GM12878 (cell line): ENCODE measurements around the gene ATP2C1. TPM values are rescaled to one million over a fixed set of nuclear protein-coding genes. Genes with fewer than 3 reads are reported as not detected.

Experiments used
- ATAC-seq: fragments of 200-7000 bp; cut with Tn5 transposase; 3 replicates; pipeline ENCODE4 v1.9.1; 2020; ENCODE audit warnings: mild to moderate bottlenecking, moderate library complexity
- BruUV-seq: library from RNA; stranded (reverse); fragments of 400-500 nt; replicated peaks from 2 replicates; lab custom pipeline; 2021; lab: Mats Ljungman, UMichigan
- CTCF ChIA-PET: fragments of 300-600 bp; sonication (Branson Sonifier 250); formaldehyde crosslinking; extraction: SDS; loops from one replicate; lab custom pipeline; 2021; ENCODE audit warnings: inconsistent platforms; lab: Yijun Ruan, JAX
- POLR2A ChIA-PET: fragments of 350-600 bp; formaldehyde crosslinking; extraction: SDS; loops from one replicate; lab custom pipeline; 2021; ENCODE audit warnings: inconsistent platforms; lab: Charles Lee
- RAD21 ChIA-PET: fragments of 300-600 bp; sonication (Branson Sonifier 250); formaldehyde crosslinking; loops from one replicate; lab custom pipeline; 2023; ENCODE audit warnings: antibody characterized with exemption; ENCODE audit not compliant: unreplicated experiment; lab: Charles Lee
- SMC1A ChIA-PET: fragments of 300-600 bp; sonication (Branson Sonifier 250); formaldehyde crosslinking; loops from one replicate; lab custom pipeline; 2023; ENCODE audit not compliant: unreplicated experiment, uncharacterized antibody; lab: Charles Lee
- DNase-seq: peaks from one replicate; pipeline ENCODE4 v3.0.0-alpha.2; 2011; ENCODE audit warnings: low read depth, low spot score
- FAIRE-seq: peaks from 3 replicates; lab custom pipeline; 2011; peaks lifted over from hg19 to GRCh38; lab: Jason Lieb, UNC
- H2AFZ ChIP-seq: 2 replicates; pipeline ENCODE4 v1.6.0; 2011; ENCODE audit warnings: low read depth, low read length, control low read depth; ENCODE audit not compliant: control insufficient read depth
- H3K27ac ChIP-seq: 2 replicates; pipeline ENCODE4 v1.5.1; 2011; ENCODE audit warnings: control low read depth; ENCODE audit not compliant: control insufficient read depth, insufficient read depth
- H3K27me3 ChIP-seq, 2 experiments: replicated peaks in 1 of 2; 2 replicates each; pipeline versions ENCODE4 v1.6.0 to v1.6.1; 2011; ENCODE audit warnings: low read length in 1 of 2; ENCODE audit not compliant: control insufficient read depth in 2 of 2, insufficient read depth in 2 of 2
- H3K36me3 ChIP-seq, 2 experiments: 2 replicates each; pipeline ENCODE4 v1.5.1; 2011; ENCODE audit warnings: low read length in 1 of 2; ENCODE audit not compliant: control insufficient read depth in 2 of 2, insufficient read depth in 2 of 2
- H3K4me1 ChIP-seq: 2 replicates; pipeline ENCODE4 v1.6.1; 2011; ENCODE audit warnings: mild to moderate bottlenecking, low read length, moderate library complexity, mixed read lengths; ENCODE audit not compliant: control insufficient read depth, insufficient read depth
- H3K4me2 ChIP-seq: 2 replicates; pipeline ENCODE4 v1.6.0; 2011; ENCODE audit warnings: control low read depth; ENCODE audit not compliant: control insufficient read depth, insufficient read depth
- H3K4me3 ChIP-seq: fragments of 200-600 bp; sonication (generic); 2 replicates; pipeline ENCODE4 v1.5.1; 2016
- H3K79me2 ChIP-seq: 2 replicates; pipeline ENCODE4 v1.6.0; 2011; ENCODE audit warnings: low read length; ENCODE audit not compliant: control insufficient read depth, insufficient read depth
- H3K9ac ChIP-seq: 2 replicates; pipeline ENCODE4 v1.8.0; 2011; ENCODE audit warnings: low read length, control low read depth, mixed read lengths; ENCODE audit not compliant: control insufficient read depth, insufficient read depth
- H3K9me3 ChIP-seq: replicated peaks from 3 replicates; pipeline ENCODE4 v1.5.1; 2011; ENCODE audit warnings: mild to moderate bottlenecking, low read length; ENCODE audit not compliant: control insufficient read depth, insufficient read depth
- H4K20me1 ChIP-seq: 2 replicates; pipeline ENCODE4 v1.6.0; 2011; ENCODE audit not compliant: control insufficient read depth, insufficient read depth
- CHD4 ChIP-seq: fragments of 200-600 bp; sonication (generic); IDR thresholded peaks from 2 replicates; pipeline ENCODE4 v1.6.1; 2016; ENCODE audit warnings: mild to moderate bottlenecking
- HCFC1 ChIP-seq: fragments of 150-350 bp; IDR thresholded peaks from 2 replicates; pipeline ENCODE4 v1.6.1; 2014; ENCODE audit warnings: low read length
- MEF2A ChIP-seq: IDR thresholded peaks from 2 replicates; pipeline ENCODE4 v1.6.1; 2011; ENCODE audit warnings: low read depth, mild to moderate bottlenecking, low read length, moderate library complexity; ENCODE audit not compliant: insufficient read depth
- WGBS: methylation state at CpG from one replicate; pipeline ENCODE4 v1.1.6; 2016; ENCODE audit warnings: low lambda C conversion rate; ENCODE audit not compliant: insufficient replicate concordance, insufficient coverage; ENCODE audit errors: missing lambda C conversion rate; 5-methylcytosine and 5-hydroxymethylcytosine counted together
- in situ Hi-C: fragments of 300-500 bp; cut with MboI; formaldehyde crosslinking; loops from 9 replicates; pipeline ENCODE4 v1.14.3; 2018; ENCODE audit warnings: mixed read lengths
- intact Hi-C: fragments of 100-400 bp; cut with micrococcal nuclease; formaldehyde crosslinking; loops from one replicate; pipeline ENCODE4 v1.14.2; 2022; ENCODE audit not compliant: unreplicated experiment
- polyA plus RNA-seq, 11 experiments: library from polyadenylated mRNA; depleted of rRNA in 4 of 11; unstranded in 6 of 11; stranded (reverse) in 5 of 11; fragments of >200 nt; fragmentation: Nextera tagmentation in 4 of 11; fragmentation: Illumina TruSeq in 1 of 11; extraction: Ambion mirVana in 4 of 11; extraction: Trizol in 1 of 11; gene quantifications; 1 replicate in 1 of 11; 2 replicates in 10 of 11; pipeline versions ENCODE4 v1.2.1 to v1.2.3, GENCODE V29; 2011 to 2016; ENCODE audit warnings: inconsistent platforms in 2 of 11, missing spikeins in 2 of 11, low read depth in 1 of 11
- total RNA-seq, 4 experiments: library from RNA; depleted of rRNA in 3 of 4; stranded (reverse); fragments of >200 nt in 3 of 4; fragmentation: Illumina TruSeq in 1 of 4; extraction: Trizol in 1 of 4; gene quantifications; 2 replicates each; pipeline versions ENCODE4 v1.2.1 to v1.2.3, GENCODE V29; 2013 to 2021
- TF ChIP-seq, protein P1 (sequence below): fragments of 450-650 bp; IDR thresholded peaks from 2 replicates; pipeline ENCODE4 v1.6.1; 2017; ENCODE audit warnings: mild to moderate bottlenecking, moderate library complexity
- TF ChIP-seq, protein P2 (sequence below): IDR thresholded peaks from 2 replicates; pipeline ENCODE4 v1.6.1; 2012; ENCODE audit warnings: low read depth, low read length, improper control_type of control experiment
- TF ChIP-seq, protein P3 (sequence below): fragments of 450-650 bp; IDR thresholded peaks from 2 replicates; pipeline ENCODE4 v1.6.1; 2018; ENCODE audit warnings: mild to moderate bottlenecking, low read depth, moderate library complexity; ENCODE audit not compliant: partially characterized antibody

ATP2C1 gene
- total and polyA plus RNA-seq, 10 of the 15 experiments (the other 5 are each of a cell fraction or from before 2014, with no cell fraction given), result 20.6 to 116 (median 55.1) TPM

DNA sequence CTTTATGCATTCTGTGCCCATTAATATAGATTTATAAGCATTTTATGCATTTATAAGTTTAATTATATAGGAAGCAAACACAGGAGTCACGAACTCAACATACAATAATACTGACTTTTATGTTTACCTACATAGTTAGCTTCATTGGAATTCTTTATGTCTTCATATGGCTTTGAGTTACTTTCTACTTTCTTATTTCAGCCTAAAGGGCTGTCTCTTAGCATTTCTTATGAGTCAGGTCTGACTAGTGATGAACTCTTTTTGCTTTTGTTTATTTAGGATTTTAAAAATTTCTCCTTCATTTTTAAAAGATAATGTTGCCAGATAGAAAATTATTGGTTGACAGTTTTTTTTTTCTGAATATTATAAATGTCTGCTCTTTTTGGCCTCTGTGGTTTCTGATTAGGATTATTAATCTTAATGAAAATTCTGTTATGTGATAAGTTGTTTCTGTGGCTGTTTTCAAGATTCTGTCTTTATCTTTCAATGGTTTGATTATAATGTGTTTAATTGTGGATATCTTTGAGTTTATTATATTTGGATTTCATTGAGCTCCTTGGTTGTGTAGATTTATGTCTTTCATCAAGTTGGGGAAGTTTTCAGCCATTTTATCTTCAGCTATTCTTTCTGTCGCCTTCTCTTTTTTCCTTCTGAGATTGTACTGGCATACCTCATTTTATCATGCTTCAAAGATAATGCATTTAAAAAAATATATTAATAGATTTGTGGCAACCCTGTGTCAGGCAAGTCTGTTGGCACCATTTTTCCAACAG, 54.3 kb downstream of the ATP2C1 start:
- TF ChIP-seq, protein P1, sequence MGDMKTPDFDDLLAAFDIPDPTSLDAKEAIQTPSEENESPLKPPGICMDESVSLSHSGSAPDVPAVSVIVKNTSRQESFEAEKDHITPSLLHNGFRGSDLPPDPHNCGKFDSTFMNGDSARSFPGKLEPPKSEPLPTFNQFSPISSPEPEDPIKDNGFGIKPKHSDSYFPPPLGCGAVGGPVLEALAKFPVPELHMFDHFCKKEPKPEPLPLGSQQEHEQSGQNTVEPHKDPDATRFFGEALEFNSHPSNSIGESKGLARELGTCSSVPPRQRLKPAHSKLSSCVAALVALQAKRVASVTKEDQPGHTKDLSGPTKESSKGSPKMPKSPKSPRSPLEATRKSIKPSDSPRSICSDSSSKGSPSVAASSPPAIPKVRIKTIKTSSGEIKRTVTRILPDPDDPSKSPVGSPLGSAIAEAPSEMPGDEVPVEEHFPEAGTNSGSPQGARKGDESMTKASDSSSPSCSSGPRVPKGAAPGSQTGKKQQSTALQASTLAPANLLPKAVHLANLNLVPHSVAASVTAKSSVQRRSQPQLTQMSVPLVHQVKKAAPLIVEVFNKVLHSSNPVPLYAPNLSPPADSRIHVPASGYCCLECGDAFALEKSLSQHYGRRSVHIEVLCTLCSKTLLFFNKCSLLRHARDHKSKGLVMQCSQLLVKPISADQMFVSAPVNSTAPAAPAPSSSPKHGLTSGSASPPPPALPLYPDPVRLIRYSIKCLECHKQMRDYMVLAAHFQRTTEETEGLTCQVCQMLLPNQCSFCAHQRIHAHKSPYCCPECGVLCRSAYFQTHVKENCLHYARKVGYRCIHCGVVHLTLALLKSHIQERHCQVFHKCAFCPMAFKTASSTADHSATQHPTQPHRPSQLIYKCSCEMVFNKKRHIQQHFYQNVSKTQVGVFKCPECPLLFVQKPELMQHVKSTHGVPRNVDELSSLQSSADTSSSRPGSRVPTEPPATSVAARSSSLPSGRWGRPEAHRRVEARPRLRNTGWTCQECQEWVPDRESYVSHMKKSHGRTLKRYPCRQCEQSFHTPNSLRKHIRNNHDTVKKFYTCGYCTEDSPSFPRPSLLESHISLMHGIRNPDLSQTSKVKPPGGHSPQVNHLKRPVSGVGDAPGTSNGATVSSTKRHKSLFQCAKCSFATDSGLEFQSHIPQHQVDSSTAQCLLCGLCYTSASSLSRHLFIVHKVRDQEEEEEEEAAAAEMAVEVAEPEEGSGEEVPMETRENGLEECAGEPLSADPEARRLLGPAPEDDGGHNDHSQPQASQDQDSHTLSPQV, result no peak
- TF ChIP-seq MEF2A, result no peak
- TF ChIP-seq HCFC1, result no peak
- TF ChIP-seq, protein P2, sequence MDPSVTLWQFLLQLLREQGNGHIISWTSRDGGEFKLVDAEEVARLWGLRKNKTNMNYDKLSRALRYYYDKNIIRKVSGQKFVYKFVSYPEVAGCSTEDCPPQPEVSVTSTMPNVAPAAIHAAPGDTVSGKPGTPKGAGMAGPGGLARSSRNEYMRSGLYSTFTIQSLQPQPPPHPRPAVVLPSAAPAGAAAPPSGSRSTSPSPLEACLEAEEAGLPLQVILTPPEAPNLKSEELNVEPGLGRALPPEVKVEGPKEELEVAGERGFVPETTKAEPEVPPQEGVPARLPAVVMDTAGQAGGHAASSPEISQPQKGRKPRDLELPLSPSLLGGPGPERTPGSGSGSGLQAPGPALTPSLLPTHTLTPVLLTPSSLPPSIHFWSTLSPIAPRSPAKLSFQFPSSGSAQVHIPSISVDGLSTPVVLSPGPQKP, result no peak
- no peak for TF ChIP-seq CHD4
- TF ChIP-seq, protein P3, sequence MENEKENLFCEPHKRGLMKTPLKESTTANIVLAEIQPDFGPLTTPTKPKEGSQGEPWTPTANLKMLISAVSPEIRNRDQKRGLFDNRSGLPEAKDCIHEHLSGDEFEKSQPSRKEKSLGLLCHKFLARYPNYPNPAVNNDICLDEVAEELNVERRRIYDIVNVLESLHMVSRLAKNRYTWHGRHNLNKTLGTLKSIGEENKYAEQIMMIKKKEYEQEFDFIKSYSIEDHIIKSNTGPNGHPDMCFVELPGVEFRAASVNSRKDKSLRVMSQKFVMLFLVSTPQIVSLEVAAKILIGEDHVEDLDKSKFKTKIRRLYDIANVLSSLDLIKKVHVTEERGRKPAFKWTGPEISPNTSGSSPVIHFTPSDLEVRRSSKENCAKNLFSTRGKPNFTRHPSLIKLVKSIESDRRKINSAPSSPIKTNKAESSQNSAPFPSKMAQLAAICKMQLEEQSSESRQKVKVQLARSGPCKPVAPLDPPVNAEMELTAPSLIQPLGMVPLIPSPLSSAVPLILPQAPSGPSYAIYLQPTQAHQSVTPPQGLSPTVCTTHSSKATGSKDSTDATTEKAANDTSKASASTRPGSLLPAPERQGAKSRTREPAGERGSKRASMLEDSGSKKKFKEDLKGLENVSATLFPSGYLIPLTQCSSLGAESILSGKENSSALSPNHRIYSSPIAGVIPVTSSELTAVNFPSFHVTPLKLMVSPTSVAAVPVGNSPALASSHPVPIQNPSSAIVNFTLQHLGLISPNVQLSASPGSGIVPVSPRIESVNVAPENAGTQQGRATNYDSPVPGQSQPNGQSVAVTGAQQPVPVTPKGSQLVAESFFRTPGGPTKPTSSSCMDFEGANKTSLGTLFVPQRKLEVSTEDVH, result no peak
- Histone ChIP-seq H3K4me2 (no peak overlapping the region), H3K4me1 (no peaks in the 10 kb centered on the region), H3K36me3 (peaks cover 4 to 10% of the 10 kb centered on the region in 2 experiments), H3K27ac (no peak overlapping the region), H3K9me3 (no peaks in the 10 kb centered on the region), H3K9ac (no peak overlapping the region), H3K79me2 (no peaks in the 10 kb centered on the region), H4K20me1 (no peaks in the 10 kb centered on the region), H2AFZ (no peak overlapping the region), H3K27me3 (no peaks in the 10 kb centered on the region), H3K4me3 (no peak overlapping the region)
- no TSS peak for BruUV-seq
- no peak for DNase-seq
- in situ Hi-C loops, result no loop called here
- ChIA-PET SMC1A (interaction anchor here (0.6 to 3.7 kb wide), 7 partner anchors 11 to 189 kb away, joined by 3 to 16 read pairs (median 3); partner anchors contain the start of gene ATP2C1), CTCF (interaction anchor here (0.8 to 2.6 kb wide), 4 partner anchors 16 to 54 kb away, joined by 3 to 11 read pairs (median 4); partner anchors contain the start of gene ATP2C1), RAD21 (interaction anchor here (0.7 kb wide), 1 partner anchor 55 kb away, joined by 3 read pairs; no protein-coding TSS in a partner anchor), POLR2A (interaction anchor here (1.2 kb wide), 1 partner anchor 98 kb away, joined by 3 read pairs; no protein-coding TSS in a partner anchor)
- no peak for FAIRE-seq
- no peak for ATAC-seq
- intact Hi-C loops, result no loop called here
- WGBS, result 98% methylated on average over 2 of the region's 2 CpGs
